ENCODE data around the gene KRT13.
A peak's percentile ranks its signal among the peaks of the same experiment; 100 is the strongest.

KRT13 gene

DNA sequence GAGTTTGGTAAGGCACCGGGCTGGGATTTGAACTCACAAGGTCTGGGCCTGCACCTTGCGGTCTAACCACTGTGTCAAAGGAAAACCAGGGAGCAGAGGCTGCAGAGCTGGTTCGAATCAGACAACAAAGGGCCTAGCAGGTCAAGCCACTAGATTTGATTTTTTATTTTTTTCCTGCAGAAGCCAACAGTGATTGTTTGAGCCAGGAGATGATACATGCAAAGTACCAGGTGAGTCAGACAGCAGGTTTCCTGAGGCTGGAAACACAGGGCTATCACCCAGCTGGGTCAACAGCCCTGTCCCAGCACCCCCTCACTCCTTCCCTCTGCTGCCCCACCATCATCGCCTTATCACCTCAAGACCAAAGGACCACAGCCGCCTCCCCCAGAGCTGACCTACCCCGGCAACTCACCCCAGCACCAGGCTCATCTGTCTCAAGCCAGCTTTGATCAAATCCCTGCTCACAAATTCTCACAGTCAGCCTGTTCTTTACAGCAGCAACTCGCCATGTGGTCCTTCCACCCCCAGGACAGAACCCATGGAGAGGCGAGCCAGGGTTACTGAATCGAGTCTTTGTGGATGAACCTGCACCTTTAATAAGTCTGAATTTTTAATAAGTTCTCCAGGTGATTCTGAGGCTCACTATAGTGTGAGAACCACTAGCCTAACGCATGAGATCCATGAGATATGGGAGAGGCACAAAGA lies 35.7 kb upstream of the KRT13 start:
- H3K4me2 ChIP-seq (ENCODE audit: insufficient read depth, low read length, poor library complexity, severe bottlenecking): no peak overlapping the region
- H2BK15ac ChIP-seq (ENCODE audit: low read length): no peak overlapping the region
- no peaks in the 10 kb centered on the region for H3K36me3 ChIP-seq (replicated peaks in 1 of 2; ENCODE audit: control insufficient read depth in 2 of 2, insufficient read depth in 2 of 2, low read length in 2 of 2)
- H3K9ac ChIP-seq (ENCODE audit: low read depth, low read length, poor library complexity): no peak overlapping the region
- no peak overlapping the region for H4K91ac ChIP-seq (ENCODE audit: low read depth, low read length, poor library complexity)
- no peak overlapping the region for H3K4ac ChIP-seq (ENCODE audit: low read length)
- H4K8ac ChIP-seq (ENCODE audit: low read depth, low read length): no peak overlapping the region
- H3K18ac ChIP-seq (ENCODE audit: low read length): peak overlapping the region; percentile 7
- H3K14ac ChIP-seq (ENCODE audit: low read length): no peak overlapping the region
- H3K4me1 ChIP-seq (ENCODE audit: control insufficient read depth in 2 of 2, insufficient read depth in 1 of 2, low read depth in 1 of 2, low read length in 2 of 2): peaks cover 0 to 17% of the 10 kb centered on the region in 2 donors
- H2BK12ac ChIP-seq (ENCODE audit: low read length): no peak overlapping the region
- H3K27me3 ChIP-seq (ENCODE audit: control insufficient read depth in 3 of 3, insufficient read depth in 3 of 3, low read depth in 1 of 3, low read length in 3 of 3): peaks cover 0 to 5% (median 0%) of the 10 kb centered on the region in 3 experiments
- peak overlapping the region; percentile 35 for H2BK120ac ChIP-seq (ENCODE audit: low read depth, low read length)
- no peak overlapping the region for H3K27ac ChIP-seq (replicated peaks; ENCODE audit: low read length)
- no peak overlapping the region for H2AFZ ChIP-seq (ENCODE audit: low read length)
- DNase-seq (ENCODE audit: low spot score): no peak
- no peak overlapping the region for H3K4me3 ChIP-seq (ENCODE audit: low read length in 2 of 2)
- H3K9me3 ChIP-seq (replicated peaks in 1 of 2; ENCODE audit: control insufficient read depth in 2 of 2, insufficient read depth in 1 of 2, low read depth in 1 of 2, low read length in 2 of 2): peaks cover 0 to 2% of the 10 kb centered on the region in 2 donors
- WGBS, 2 donors (ENCODE audit: extremely low coverage in 2 of 2, insufficient read length in 2 of 2, insufficient replicate concordance in 1 of 2): no CpG with 5 or more reads among the region's 10 CpGs
- peak overlapping the region; percentile 32 for H2AK5ac ChIP-seq (ENCODE audit: low read depth, low read length)
- peak overlapping the region; percentile 3 for H2BK5ac ChIP-seq (ENCODE audit: low read length)
- no peaks in the 10 kb centered on the region for H3K79me1 ChIP-seq (ENCODE audit: low read depth, low read length)
- no peak overlapping the region for H3K23ac ChIP-seq (ENCODE audit: low read depth, low read length, poor library complexity)

DNA sequence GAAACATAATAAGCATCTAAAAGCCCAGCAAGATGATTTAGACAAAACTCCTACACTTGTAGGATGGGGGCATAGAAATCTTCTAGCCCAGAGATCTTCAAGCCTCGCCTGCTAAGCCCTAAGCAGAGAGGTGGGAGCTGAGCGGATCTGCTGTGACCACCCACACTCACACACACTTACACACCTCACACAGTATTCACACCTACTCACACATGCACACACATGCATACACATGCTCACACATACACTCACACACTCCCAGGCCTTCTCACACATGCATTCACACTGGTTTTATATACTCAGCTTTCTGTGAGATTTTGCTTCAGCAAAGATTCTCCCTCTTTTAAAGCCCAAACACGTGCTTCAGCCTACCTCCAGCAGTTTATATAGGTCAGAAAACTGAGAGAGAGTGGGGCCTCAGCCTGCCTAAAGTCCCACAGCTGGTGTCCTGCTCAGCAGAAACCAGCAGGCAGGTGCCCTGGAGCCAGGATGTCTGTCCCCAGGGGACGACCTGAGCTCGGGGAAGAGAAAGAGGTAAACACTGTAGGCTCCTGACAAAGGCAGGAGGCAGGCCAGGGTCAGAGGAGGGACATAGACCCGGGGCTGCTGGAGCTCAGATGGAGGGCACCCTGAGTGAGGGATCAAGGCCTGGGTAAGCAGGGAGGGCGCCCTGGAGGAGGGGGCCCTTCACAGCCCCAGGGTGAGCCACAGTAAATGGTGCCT lies 34.7 kb upstream of the KRT13 start:
- no peak overlapping the region for H3K4ac ChIP-seq (ENCODE audit: low read length)
- no peak overlapping the region for H3K4me2 ChIP-seq (ENCODE audit: insufficient read depth, low read length, poor library complexity, severe bottlenecking)
- peaks cover 0 to 19% of the 10 kb centered on the region in 2 donors for H3K4me1 ChIP-seq (ENCODE audit: control insufficient read depth in 2 of 2, insufficient read depth in 1 of 2, low read depth in 1 of 2, low read length in 2 of 2)
- H3K9me3 ChIP-seq (replicated peaks in 1 of 2; ENCODE audit: control insufficient read depth in 2 of 2, insufficient read depth in 1 of 2, low read depth in 1 of 2, low read length in 2 of 2): peaks cover 0 to 2% of the 10 kb centered on the region in 2 donors
- no peak overlapping the region for H2AFZ ChIP-seq (ENCODE audit: low read length)
- no peak overlapping the region for H3K27ac ChIP-seq (replicated peaks; ENCODE audit: low read length)
- peak overlapping the region; percentile 3 for H2BK5ac ChIP-seq (ENCODE audit: low read length)
- H3K36me3 ChIP-seq (replicated peaks in 1 of 2; ENCODE audit: control insufficient read depth in 2 of 2, insufficient read depth in 2 of 2, low read length in 2 of 2): no peaks in the 10 kb centered on the region
- H3K23ac ChIP-seq (ENCODE audit: low read depth, low read length, poor library complexity): no peak overlapping the region
- H2AK5ac ChIP-seq (ENCODE audit: low read depth, low read length): no peak overlapping the region
- H3K14ac ChIP-seq (ENCODE audit: low read length): no peak overlapping the region
- peaks cover 0 to 5% (median 0%) of the 10 kb centered on the region in 3 experiments for H3K27me3 ChIP-seq (ENCODE audit: control insufficient read depth in 3 of 3, insufficient read depth in 3 of 3, low read depth in 1 of 3, low read length in 3 of 3)
- DNase-seq (ENCODE audit: low spot score): no peak
- no peak overlapping the region for H2BK120ac ChIP-seq (ENCODE audit: low read depth, low read length)
- no peak overlapping the region for H4K8ac ChIP-seq (ENCODE audit: low read depth, low read length)
- no peak overlapping the region for H3K9ac ChIP-seq (ENCODE audit: low read depth, low read length, poor library complexity)
- peak overlapping the region; percentile 45 for H3K18ac ChIP-seq (ENCODE audit: low read length)
- no peak overlapping the region for H2BK12ac ChIP-seq (ENCODE audit: low read length)
- WGBS, 2 donors (ENCODE audit: extremely low coverage in 2 of 2, insufficient read length in 2 of 2, insufficient replicate concordance in 1 of 2): no CpG with 5 or more reads among the region's 7 CpGs
- no peak overlapping the region for H2BK15ac ChIP-seq (ENCODE audit: low read length)
- no peak overlapping the region for H4K91ac ChIP-seq (ENCODE audit: low read depth, low read length, poor library complexity)
- H3K79me1 ChIP-seq (ENCODE audit: low read depth, low read length): no peaks in the 10 kb centered on the region
- peak overlapping the region in 1 of 2 donors; percentile 55 for H3K4me3 ChIP-seq (ENCODE audit: low read length in 2 of 2)

DNA sequence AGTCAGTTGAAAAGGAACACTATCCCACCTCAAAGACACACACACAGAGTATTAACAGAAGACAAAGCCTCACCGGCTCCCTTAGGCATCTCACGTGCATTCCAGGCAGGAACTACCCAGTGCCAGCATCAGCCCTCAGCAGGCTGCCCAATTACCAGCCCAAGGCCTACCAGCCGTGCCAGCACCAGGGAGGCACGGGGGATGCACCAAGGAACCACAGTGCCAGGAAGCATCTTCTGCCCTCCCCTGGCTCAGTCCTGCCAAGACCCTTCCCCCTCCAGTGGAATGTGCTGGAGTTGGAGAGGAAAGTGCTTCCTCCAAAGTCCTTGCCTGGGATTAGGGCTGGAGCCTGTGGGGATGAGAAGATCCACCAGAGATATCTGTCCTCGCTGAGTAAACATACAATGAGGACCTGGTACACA lies 33.7 kb upstream of the KRT13 start:
- Histone ChIP-seq H3K27ac (replicated peaks; ENCODE audit: low read length) (no peak overlapping the region), H2BK120ac (ENCODE audit: low read depth, low read length) (peak overlapping the region; percentile 48), H2AFZ (ENCODE audit: low read length) (no peak overlapping the region), H3K4me3 (ENCODE audit: low read length in 2 of 2) (no peak overlapping the region), H4K8ac (ENCODE audit: low read depth, low read length) (no peak overlapping the region), H3K23ac (ENCODE audit: low read depth, low read length, poor library complexity) (no peak overlapping the region), H3K4me1 (ENCODE audit: control insufficient read depth in 2 of 2, insufficient read depth in 1 of 2, low read depth in 1 of 2, low read length in 2 of 2) (peaks cover 0 to 12% of the 10 kb centered on the region in 2 donors), H4K91ac (ENCODE audit: low read depth, low read length, poor library complexity) (no peak overlapping the region), H2BK15ac (ENCODE audit: low read length) (peak overlapping the region; percentile 40), H3K9me3 (replicated peaks in 1 of 2; ENCODE audit: control insufficient read depth in 2 of 2, insufficient read depth in 1 of 2, low read depth in 1 of 2, low read length in 2 of 2) (peaks cover 0 to 2% of the 10 kb centered on the region in 2 donors), H3K18ac (ENCODE audit: low read length) (peak overlapping the region; percentile 87), H3K27me3 (ENCODE audit: control insufficient read depth in 3 of 3, insufficient read depth in 3 of 3, low read depth in 1 of 3, low read length in 3 of 3) (peaks cover 0 to 5% (median 0%) of the 10 kb centered on the region in 3 experiments), H2AK5ac (ENCODE audit: low read depth, low read length) (peak overlapping the region; percentile 9), H3K4me2 (ENCODE audit: insufficient read depth, low read length, poor library complexity, severe bottlenecking) (no peak overlapping the region), H3K79me1 (ENCODE audit: low read depth, low read length) (no peaks in the 10 kb centered on the region), H3K14ac (ENCODE audit: low read length) (no peak overlapping the region), H2BK12ac (ENCODE audit: low read length) (no peak overlapping the region), H3K36me3 (replicated peaks in 1 of 2; ENCODE audit: control insufficient read depth in 2 of 2, insufficient read depth in 2 of 2, low read length in 2 of 2) (no peaks in the 10 kb centered on the region), H3K4ac (ENCODE audit: low read length) (no peak overlapping the region), H3K9ac (ENCODE audit: low read depth, low read length, poor library complexity) (no peak overlapping the region), H2BK5ac (ENCODE audit: low read length) (peak overlapping the region; percentile 30)
- WGBS, 2 donors (ENCODE audit: extremely low coverage in 2 of 2, insufficient read length in 2 of 2, insufficient replicate concordance in 1 of 2): no CpG with 5 or more reads among the region's 5 CpGs
- no peak for DNase-seq (ENCODE audit: low spot score)

DNA sequence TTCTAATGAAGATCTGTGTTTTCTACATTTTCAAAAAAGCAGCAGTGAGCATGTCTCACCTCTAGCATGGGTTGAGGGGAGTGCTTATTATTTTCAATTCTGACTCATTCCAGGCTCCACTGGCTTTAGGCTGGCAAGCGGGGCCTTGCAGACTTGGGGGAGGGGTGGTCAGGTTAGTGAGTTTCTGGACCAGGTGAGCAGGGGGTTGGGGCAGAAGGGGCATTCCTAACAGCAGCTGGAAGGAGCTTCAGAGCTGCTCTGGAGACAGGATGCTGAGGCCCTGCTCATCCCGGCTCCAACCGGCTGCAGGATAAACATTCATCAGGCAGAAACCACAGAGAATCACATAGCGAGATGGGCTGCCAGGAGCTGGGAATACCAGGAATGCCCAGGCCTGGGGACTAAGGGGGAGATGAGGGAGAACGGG lies 33.2 kb upstream of the KRT13 start:
- Histone ChIP-seq H2AK5ac (ENCODE audit: low read depth, low read length) (peak overlapping the region; percentile 9), H2BK5ac (ENCODE audit: low read length) (peak overlapping the region; percentile 30), H4K8ac (ENCODE audit: low read depth, low read length) (no peak overlapping the region), H3K4ac (ENCODE audit: low read length) (no peak overlapping the region), H3K79me1 (ENCODE audit: low read depth, low read length) (no peaks in the 10 kb centered on the region), H3K4me2 (ENCODE audit: insufficient read depth, low read length, poor library complexity, severe bottlenecking) (no peak overlapping the region), H3K27me3 (ENCODE audit: control insufficient read depth in 3 of 3, insufficient read depth in 3 of 3, low read depth in 1 of 3, low read length in 3 of 3) (peaks cover 0 to 5% (median 0%) of the 10 kb centered on the region in 3 experiments), H2BK15ac (ENCODE audit: low read length) (no peak overlapping the region), H3K4me3 (ENCODE audit: low read length in 2 of 2) (no peak overlapping the region), H2BK12ac (ENCODE audit: low read length) (peak overlapping the region; percentile 0), H3K18ac (ENCODE audit: low read length) (peak overlapping the region; percentile 41), H3K9ac (ENCODE audit: low read depth, low read length, poor library complexity) (no peak overlapping the region), H3K23ac (ENCODE audit: low read depth, low read length, poor library complexity) (no peak overlapping the region), H3K9me3 (replicated peaks in 1 of 2; ENCODE audit: control insufficient read depth in 2 of 2, insufficient read depth in 1 of 2, low read depth in 1 of 2, low read length in 2 of 2) (peaks cover 0 to 2% of the 10 kb centered on the region in 2 donors), H2AFZ (ENCODE audit: low read length) (no peak overlapping the region), H2BK120ac (ENCODE audit: low read depth, low read length) (peak overlapping the region; percentile 48), H3K4me1 (ENCODE audit: control insufficient read depth in 2 of 2, insufficient read depth in 1 of 2, low read depth in 1 of 2, low read length in 2 of 2) (peaks cover 0 to 12% of the 10 kb centered on the region in 2 donors), H4K91ac (ENCODE audit: low read depth, low read length, poor library complexity) (no peak overlapping the region), H3K36me3 (replicated peaks in 1 of 2; ENCODE audit: control insufficient read depth in 2 of 2, insufficient read depth in 2 of 2, low read length in 2 of 2) (no peaks in the 10 kb centered on the region), H3K14ac (ENCODE audit: low read length) (no peak overlapping the region), H3K27ac (replicated peaks; ENCODE audit: low read length) (no peak overlapping the region)
- WGBS, 2 donors (ENCODE audit: extremely low coverage in 2 of 2, insufficient read length in 2 of 2, insufficient replicate concordance in 1 of 2): no CpG with 5 or more reads among the region's 5 CpGs
- no peak for DNase-seq (ENCODE audit: low spot score)
